HT1080 (cell line): ENCODE measurements around the gene ZNF280A. TPM values are rescaled to one million over a fixed set of nuclear protein-coding genes. Genes with fewer than 3 reads are reported as not detected.

Experiments used
- DNase-seq: peaks from one replicate; pipeline ENCODE4 v3.0.0-alpha.2; 2015; ENCODE audit warnings: low read depth
- polyA plus RNA-seq, 2 experiments: library from polyadenylated mRNA; depleted of rRNA; stranded (reverse); fragments of >200 nt; gene quantifications; 2 replicates each; pipeline ENCODE4 v1.2.3, GENCODE V29; 2015
- total RNA-seq: library from RNA; depleted of rRNA; stranded (reverse); fragments of >200 nt; shearing (Covaris generic); gene quantifications from 2 replicates; pipeline ENCODE4 v1.2.3, GENCODE V29; 2014; rRNA removed

Gene ZNF280A, protein sequence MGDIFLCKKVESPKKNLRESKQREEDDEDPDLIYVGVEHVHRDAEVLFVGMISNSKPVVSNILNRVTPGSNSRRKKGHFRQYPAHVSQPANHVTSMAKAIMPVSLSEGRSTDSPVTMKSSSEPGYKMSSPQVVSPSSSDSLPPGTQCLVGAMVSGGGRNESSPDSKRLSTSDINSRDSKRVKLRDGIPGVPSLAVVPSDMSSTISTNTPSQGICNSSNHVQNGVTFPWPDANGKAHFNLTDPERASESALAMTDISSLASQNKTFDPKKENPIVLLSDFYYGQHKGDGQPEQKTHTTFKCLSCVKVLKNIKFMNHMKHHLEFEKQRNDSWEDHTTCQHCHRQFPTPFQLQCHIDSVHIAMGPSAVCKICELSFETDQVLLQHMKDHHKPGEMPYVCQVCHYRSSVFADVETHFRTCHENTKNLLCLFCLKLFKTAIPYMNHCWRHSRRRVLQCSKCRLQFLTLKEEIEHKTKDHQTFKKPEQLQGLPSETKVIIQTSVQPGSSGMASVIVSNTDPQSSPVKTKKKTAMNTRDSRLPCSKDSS
- total RNA-seq = 2.5 and 2.6 TPM in 2 replicates
- polyA plus RNA-seq (2015; cell fraction: cytosol; rRNA removed) = 0.74 and 0.95 TPM in 2 replicates
- 1.6 and 2.0 TPM in 2 replicates for polyA plus RNA-seq (2015; cell fraction: nucleus; rRNA removed)

DNA sequence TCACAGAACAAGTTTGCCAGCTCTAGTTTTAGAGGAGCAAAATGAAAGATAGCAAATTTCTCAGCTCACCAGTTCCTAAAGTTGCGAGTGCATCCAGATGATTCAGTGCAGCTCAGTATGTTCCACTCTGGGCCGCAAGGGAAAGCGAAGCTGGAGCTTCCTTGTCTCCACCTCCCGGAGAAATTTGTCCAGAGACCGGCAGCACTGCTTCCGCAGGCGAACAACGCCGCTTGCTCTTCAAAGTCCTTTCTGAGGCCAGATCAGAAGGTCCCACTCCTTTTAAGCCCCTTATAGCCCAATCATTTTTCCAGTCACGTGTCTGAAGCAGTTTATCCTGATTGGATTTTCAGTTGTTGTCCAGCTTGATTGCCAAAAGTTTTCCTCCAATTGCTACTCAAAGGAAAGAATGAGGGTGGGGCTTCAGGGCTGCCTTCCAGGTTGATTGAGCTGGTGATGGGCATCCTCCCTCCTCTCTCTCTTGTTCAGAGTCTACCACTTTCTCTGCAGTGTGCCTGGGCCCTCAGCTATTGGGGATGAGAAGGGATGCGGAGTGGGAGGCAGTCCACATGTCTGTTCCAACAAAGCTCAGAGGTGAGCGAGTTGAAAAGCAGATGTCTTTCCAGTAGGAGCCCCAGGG, at the start of gene ZNF280A:
Gene ZNF280A, minus strand, starts transcription at position 251 of the 637 bp plus-strand sequence. CDS start 4,640 bp downstream, outside the sequence.
- DNase-seq = peak; percentile 87

DNA sequence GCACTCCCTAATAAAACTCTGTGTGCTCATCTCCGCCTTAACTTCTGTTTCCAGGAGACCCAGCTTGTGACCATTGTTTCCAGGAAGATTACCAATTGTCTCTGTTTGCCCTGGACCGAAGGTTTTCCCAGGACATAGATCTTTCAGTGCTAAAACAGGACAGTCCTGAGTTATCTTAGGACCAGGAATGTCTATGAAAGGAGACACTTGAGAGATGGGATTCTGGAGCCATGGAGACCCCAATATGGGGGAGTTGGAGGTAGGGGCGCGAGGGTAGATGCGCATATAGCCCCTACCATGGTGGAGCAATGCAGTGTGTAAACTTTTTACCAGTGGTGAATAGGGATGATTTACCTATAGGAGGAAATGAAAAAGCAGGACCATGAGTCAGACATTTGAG, 49.1 kb upstream of the ZNF280A start:
- DNase-seq = no peak

DNA sequence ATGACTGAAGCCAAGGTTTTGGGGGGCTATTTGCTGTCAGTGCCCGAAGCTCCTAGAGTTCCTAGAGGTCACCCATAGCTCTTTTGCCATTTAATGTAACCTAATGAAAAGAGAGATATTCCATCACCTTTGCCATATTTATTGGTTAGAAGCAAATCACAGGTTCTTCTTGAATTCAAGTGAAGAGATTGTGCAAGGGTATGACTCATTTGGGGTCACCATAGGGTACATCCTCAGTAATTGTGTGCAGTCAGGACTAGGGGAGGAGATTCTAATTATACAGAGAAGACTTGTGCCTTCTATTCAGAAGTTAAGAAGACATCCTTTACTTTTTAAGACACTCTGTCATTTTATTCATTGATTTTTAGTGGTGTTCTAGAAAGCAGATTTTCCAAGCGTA, 45.9 kb upstream of the ZNF280A start:
- peak; percentile 42 for DNase-seq

DNA sequence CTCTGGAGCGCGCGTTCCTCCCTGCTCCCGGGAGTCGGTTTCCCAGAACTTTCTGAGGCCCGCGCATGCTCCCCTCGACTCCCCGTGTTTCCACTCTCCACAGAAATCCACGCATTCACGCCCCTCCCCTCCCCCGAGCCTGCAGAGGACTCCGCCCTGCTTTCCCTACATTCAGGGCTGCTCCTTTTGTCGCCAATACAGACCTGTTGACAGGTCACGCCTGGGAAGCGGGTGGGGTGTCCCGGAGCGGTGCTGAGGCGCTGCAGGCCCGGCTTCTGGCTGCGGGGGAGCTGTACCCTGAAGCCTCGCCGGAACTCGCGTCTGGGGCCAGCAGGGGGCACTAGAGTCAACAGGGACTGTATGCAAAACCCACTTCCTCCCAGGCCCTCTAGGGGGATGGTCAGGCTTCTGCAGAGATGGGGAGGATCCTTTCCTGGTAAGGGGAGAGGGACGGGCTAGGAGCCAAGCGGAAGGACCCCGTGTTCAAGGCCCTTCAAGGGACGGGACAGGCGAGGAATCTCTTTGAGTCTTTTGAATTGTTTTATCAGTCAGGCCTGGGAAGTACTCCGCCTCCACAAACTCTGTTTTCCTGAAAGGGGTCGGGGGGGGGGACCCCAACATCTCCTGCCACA, 39.0 kb upstream of the ZNF280A start, which contains the start of gene PRAME:
Gene PRAME, minus strand, starts transcription at position 294 of the 632 bp plus-strand sequence. CDS start 2,433 bp downstream, outside the sequence.
- DNase-seq = peak; percentile 89

DNA sequence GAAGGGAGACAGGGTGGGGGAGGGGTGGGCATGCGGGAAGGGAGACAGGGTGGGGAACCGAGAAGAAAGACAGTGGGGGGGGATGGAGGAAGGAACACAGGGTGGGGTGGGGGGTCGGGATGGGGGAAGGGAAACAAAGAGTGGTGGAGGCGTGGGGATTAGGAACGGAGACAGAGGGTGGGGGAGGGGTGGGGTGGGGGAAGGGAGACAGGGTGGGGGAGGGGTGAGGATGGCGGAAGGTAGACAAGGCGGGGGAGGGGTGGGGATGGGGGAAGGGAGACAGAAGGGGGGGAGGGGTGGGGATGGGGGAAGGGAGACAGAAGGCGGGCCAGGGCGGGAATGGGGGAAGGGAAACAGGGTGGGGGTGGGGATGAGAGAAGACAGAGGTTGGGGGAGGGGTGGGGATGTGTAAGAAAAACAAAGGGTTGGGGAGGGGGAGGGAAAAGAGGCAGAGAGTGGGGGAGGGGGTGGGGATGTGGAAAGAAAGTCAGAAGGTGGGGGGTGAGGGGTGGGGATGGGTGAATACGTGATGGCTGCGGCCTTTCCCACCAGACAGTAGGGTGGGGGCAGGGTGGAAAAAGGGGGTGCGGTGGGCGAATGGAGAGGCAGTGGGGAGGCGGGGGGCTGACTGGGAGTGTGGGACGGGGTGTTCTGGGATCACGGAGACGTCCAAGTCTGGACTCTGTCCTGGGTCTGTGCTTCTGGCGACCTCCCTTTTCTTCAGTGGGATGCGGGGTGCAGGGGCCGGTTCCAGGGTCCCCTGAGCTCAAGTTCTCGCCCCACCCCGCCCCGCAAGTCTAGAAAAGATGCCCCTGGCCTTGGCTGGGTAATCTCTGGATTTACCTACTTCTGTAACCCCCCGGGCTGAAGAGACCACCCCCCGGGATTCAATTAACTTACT, 38.3 kb upstream of the ZNF280A start:
- DNase-seq = no peak

DNA sequence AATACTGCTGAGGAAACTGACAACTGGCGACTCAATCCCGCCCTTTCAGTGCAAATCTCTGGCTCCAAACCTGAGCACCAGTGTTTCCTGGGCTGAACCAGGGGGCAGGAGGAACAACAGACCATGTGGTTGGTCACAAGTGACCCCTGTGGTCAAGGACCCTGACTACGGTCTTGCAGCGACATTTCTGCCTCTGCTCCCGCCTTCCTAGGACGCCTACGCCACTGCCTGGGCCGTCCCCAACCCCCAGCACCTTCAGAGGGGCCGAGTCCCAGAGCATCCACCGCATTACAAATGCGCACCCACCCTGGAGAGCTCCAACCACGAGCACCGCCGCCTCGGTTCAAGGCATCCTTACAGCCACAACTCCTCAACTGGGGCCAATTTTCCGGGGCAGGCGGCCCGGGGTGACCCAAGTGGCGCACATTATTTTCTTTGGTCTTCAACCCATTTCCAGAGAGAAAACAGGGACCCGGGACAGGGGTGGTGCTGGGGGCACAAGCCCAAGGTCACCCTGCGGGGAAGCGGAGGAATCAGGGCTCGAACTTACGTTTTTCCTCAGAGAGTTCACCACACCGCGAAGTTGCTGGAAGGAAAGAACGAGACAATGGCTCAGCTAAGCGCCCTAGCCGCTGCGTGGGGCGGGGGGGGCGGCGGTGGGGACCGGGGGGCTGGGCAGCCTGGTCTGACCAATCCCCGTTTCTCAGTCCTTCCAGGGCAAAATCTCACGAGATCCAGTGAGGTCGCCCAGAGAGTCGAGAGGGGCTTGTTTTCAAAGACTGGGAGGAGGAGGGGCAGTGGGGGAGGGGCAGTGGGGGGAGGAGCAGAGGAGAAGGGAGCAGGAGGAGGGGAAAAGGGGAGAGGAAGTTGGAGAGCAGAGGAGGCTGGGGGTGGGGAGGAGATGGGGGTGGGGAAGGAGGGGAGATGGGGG, 37.2 kb upstream of the ZNF280A start:
- peak; percentile 46 for DNase-seq

DNA sequence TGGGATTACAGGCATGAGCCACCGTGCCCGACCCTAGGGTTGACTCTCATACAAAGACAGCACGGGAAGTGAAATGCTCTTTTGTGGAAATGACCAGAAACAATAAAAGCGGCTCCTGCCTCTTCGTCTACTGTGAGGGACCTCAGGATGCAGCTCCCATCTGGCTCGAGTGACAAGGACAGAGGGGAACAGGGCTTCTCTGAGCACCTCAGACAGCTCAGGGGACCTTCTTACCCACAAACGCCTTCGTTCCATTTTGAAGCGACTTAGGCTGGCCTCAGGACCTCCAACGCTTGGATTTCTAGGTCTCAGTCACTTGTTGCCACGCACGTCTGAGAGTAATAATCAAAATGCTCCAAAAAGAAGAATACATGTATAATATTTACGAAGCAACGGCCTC, 36.5 kb upstream of the ZNF280A start:
- DNase-seq = no peak

DNA sequence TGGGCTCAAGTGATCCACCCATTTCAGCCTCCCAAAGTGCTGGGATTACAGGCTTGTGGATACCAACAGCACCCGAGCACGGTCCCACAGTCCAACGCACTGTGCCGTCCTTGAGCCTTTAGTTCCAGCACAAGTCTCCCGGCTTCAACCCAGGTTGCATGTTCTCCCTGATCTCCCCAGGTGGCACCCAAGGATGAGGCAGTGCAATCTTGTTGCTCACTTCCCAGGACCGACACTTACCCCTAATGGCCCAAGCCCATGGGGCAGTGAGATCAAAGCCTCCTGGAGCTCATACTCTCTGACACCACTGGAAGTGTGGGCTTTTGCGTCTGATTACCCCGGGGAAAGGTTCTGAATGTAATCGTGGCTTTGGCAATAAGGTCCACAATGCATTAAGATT, 35.5 kb upstream of the ZNF280A start:
- DNase-seq = no peak

DNA sequence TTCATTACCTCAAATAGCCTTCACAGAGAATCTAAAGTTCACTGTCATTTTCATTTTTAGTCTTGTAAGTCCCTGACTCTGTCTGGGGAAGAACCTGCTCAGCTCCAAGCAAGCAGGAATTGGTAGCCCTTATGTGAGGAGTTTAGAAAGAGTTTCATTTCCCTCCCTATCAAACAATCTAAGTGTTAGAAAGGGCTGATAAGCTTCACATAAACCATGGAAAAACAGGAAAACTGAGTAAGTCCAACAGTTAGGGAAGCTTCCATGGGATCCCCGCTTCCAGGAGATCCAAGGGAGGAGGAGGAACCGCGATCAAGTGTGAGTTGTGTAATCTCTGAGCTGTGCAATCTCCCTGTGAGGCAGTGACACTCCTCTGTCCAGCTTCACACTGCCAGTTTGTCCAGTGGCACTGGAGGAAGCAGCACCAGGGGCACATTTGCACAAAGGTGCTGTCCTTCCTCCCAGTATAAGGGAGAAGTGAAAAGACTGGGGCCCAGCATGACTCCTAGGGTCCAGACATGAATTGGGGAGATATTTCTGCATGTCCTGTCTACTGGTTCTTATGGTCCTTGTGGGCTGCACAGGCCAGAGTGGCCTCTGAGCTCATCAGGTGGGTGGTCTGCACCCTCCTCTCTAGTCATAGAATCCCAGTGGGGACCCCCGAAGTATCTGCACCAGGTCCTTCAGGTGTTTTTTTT, 34.7 kb upstream of the ZNF280A start:
- DNase-seq = no peak

DNA sequence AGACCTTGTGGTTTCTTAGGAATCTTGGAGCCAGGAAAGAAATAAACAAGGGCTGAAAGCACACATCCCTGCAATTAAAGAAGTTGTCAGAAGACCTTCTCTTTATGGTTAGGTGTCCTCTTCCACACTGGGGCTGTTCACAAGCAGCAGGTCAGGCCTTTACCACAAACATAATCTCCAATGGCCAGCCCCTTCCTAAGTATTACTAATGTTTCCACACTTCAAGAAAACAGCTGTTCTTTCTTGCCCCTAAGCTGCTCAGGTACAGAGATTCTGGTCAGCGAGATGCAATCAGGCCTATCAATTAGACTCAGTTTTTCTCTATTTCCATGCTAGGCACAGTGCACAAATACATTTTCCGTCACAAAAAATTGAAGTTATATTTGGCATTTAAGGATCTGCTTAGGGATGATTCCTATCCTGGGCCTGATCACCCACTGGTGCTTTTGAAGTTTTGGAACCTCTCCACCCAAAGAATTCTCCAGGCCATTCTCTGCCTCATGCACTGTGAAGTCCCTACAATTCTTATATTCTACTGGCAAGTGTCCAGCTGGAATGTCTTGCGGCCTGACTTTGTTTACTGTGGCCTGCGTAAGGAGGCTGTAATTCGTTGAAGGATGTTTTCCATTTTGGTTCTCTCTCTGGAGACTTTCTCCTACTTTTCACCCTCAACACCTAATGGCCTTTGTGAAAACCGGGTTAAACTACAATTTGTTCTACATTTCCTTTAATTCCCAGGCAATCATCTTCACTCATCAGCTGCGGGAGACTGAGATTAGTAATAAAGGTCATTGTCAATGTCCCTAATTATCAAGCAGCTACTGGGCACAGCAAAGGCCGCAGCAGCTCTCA, 33.9 kb upstream of the ZNF280A start:
- no peak for DNase-seq

DNA sequence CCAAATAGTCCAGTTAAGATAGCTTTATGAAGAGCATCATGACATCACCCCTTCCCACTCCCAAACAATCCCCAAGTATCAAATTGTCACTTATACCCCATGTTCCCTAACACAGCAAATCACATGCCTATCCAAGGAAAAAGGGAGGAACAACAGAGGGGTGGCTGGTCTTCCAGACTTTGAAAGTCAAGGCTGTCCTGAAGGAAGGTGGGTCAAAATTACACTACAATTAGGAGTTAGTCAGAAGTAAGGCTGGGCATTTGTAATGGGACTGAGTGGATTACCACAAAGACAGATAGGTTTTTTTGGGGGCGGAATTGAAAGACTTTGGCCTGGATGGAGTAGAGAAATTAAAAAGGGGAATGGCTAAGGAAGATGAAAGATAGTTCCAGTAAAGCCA, 33.1 kb upstream of the ZNF280A start:
- DNase-seq = no peak

DNA sequence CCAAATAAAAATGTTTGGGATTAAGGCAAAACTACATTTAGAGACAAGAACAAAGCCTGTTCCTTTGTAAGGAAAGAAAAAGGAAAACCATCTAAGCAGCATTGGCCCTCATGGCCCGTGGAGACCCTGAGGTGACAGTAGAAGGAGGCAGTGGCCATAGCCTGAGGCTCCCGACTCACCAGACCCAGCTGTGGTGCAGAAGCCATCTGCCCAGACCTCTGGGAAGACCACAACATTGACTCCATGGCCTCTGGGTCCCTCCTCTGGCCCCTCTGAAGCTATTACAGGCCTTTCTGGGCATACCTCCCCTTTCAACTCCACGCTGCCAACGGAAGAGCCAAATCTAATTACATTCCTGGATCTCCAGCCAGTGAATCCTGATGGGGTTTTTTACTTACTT, 32.6 kb upstream of the ZNF280A start:
- DNase-seq = no peak

DNA sequence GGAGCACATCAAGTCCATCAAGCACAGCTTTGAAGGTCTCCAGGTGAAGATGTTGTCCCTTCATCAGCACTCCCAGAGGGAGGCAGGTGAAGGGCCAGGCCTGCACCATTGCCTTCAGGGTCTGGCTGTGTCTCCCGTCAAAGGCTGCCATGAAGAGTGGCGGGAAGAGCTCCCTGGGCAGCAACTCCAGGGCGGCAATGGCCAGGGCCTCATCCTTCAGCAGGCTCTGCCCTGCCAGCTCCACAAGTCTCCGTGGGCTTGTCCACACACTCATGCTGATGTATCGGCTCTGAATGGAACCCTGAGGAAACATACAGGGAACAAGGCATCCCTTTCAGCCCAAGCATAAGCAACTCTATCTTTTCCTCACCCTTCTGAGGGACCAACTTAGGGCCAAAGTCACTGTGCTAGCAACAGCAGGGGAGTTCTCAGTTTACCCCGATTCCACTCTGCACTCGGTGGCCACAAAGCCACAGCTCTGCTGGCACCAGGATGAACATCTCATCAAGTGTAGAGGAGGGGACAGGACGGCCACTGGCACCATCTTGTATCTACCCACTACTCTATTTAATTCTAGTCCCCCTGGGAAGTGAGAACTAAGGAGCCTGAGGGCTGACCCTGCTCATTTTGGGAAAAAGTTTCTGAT, 30.8 kb upstream of the ZNF280A start:
- DNase-seq = no peak

DNA sequence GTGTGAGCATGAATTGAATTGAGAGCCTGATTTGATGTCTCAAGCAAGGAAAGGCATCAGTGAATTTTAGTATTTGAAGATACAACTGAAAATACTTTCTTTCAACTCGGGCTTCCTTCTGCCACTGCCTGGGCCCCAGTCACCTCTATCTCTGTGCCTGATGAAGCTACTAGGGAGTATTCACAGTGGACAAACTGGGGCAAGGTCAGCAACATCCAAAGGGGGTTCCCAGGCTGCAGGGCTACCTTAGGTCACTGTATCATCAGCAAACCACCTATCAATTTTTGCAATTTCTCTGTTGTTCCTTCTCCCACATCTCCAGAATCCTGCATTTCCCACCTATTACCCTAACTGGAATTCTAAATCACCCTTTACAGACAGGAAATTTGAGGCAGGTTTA, 28.8 kb upstream of the ZNF280A start:
- no peak for DNase-seq

DNA sequence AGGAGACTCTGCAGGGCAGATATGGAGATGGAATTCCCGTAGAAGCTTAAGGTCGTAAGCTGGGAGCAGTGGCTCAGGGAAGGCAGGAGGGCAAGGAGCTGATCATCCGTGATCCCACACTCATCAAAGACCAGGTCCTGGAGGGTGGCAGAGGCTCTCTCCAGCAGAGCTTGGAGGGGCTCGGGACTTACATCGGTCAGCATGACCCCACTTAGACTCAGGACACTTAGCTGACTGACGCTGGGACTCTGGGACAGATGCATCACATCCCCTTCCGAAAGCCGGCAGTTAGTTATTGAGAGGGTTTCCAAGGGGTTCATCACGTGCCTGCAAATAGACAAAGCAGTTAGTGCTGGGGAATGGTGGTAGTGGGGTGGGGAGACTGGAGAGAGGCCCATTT, 28.2 kb upstream of the ZNF280A start:
- DNase-seq = no peak

DNA sequence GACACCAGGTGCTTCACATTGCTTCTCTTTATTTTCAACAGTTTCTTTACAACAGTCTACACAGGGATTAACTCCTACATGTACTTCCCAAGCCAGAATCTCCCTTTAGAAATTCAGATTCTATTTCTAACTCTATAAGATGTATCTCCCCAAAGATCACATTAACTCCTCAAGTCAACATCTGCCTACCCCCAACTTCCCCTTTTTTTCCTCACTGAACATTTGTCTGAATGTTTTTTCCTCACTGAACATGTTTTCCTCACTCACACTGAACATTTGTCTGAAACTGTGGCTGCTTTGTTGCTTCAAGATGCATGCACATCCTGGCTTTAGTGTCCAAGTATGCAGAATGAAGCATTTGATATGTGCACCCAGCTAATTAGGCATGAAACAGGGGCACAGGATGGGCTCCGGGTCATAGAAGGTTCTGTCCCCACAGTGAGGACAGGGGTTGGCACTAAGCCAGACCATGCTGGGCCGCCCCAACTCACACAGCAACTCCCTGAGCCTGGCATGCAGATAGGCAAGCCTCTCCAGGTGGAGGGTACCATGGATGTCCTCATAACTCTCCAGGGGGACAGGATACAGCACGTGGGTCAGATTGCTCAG, 27.7 kb upstream of the ZNF280A start:
- no peak for DNase-seq

DNA sequence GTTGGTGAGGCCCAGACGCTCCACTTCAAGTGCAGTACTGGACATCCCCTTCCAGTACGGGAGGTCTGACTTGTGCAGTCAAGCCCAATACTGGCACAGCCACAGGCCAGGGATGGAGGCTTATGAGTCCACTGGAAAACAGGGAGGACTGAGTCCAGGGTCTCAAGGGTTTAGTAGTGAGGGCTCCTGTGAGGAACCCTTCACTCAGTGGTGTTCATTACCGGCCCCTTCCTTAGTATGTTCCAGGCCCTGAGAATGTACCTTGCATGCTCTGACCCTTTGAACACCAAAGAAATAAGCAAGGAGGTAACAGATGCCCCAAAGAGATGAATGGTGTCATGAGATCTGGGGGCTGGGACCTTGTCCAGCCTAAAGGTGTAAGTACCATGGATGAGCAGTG, 27.2 kb upstream of the ZNF280A start:
- no peak for DNase-seq
